ENCODE measurements around the gene TRERF1. TPM values are rescaled to one million over a fixed set of nuclear protein-coding genes. Genes with fewer than 3 reads are reported as not detected.

The TRERF1 gene
- total RNA-seq, 1 experiment from 2014 or later: 0.39 TPM

DNA sequence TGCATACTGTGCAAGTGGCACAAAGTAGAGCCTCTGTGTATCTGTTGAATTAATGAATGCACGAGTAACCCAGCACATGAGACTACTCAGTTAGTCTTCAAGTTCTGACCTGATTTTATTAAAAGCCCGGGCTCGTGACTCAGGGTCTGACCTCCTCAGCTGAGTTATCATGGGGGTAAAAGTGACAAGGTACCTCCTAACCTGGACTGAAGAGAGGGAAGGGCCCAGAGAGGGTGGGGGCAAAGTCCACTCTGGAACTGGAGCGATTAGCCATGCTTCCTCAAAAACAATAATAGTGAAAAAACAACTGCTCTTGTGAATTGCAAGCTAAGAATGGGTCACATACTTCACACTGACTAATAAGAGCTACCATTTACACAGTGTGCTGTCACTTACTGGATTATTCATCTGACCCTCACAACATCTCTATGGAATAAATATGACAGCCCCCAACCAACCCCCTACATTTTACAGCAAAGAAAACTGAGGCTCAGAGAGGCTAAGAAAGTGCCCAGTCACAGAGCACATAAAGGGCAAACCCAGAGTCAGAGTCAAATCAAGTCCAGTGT is 26.7 kb downstream of the TRERF1 start:
- H3K4me1 Mint-ChIP-seq (ENCODE audit: low read depth, unreplicated experiment): no peaks in the 10 kb centered on the region
- BruUV-seq (replicated peaks): no TSS peak
- POLR2A ChIA-PET: no interaction called here

DNA sequence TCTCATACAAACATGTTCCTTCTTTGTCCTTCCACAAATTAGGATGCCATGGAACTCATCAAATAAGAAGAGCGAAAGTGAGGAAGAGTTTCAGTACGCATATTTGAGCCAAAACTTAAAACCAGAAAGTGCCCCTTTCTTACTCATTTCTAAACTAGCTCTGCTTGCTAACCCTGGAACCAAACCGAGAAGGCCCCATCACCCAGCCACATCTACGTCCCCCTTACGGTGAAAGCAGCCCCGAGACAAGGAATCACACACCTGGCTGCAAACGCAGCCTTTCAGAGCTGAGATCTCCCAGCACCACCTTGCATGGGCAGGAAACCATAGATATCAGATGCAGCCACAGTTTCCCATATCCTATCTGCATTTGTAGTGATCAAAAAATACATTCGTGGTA is 28.5 kb downstream of the TRERF1 start:
- H3K27me3 Mint-ChIP-seq (ENCODE audit: insufficient read depth, unreplicated experiment): no peaks in the 10 kb centered on the region
- Histone ChIP-seq H3K4me1 (peaks cover 7% of the 10 kb centered on the region; the same call in 1 of the 2 replicates), H3K27me3 (replicated peaks; ENCODE audit: control insufficient read depth, insufficient read depth, low read length) (no peaks in the 10 kb centered on the region), H3K4me3 (ENCODE audit: low read depth, low read length) (no peak overlapping the region), H3K9me3 (no peaks in the 10 kb centered on the region), H3K36me3 (ENCODE audit: control insufficient read depth, insufficient read depth, low read length) (no peaks in the 10 kb centered on the region)
- intact Hi-C loops (cut with micrococcal nuclease; ENCODE audit: unreplicated experiment): no loop called here
- BruUV-seq (replicated peaks): no TSS peak
- peaks cover 7% of the 10 kb centered on the region for H3K36me3 Mint-ChIP-seq (ENCODE audit: insufficient read depth, unreplicated experiment)
- no peak overlapping the region for H3K27ac Mint-ChIP-seq (ENCODE audit: unreplicated experiment)
- no peak overlapping the region for H3K4me3 Mint-ChIP-seq (ENCODE audit: unreplicated experiment)
- H3K4me1 Mint-ChIP-seq (ENCODE audit: low read depth, unreplicated experiment): no peaks in the 10 kb centered on the region
- TF ChIP-seq, protein P1, sequence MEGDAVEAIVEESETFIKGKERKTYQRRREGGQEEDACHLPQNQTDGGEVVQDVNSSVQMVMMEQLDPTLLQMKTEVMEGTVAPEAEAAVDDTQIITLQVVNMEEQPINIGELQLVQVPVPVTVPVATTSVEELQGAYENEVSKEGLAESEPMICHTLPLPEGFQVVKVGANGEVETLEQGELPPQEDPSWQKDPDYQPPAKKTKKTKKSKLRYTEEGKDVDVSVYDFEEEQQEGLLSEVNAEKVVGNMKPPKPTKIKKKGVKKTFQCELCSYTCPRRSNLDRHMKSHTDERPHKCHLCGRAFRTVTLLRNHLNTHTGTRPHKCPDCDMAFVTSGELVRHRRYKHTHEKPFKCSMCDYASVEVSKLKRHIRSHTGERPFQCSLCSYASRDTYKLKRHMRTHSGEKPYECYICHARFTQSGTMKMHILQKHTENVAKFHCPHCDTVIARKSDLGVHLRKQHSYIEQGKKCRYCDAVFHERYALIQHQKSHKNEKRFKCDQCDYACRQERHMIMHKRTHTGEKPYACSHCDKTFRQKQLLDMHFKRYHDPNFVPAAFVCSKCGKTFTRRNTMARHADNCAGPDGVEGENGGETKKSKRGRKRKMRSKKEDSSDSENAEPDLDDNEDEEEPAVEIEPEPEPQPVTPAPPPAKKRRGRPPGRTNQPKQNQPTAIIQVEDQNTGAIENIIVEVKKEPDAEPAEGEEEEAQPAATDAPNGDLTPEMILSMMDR (IDR thresholded peaks at IDR 0.05; ENCODE audit: insufficient read depth in 1 of 2, low read depth in 1 of 2, low read length in 1 of 2, severe bottlenecking in 1 of 2, unreplicated experiment in 1 of 2): no peak
- no peaks in the 10 kb centered on the region for H3K9me3 Mint-ChIP-seq (ENCODE audit: unreplicated experiment)
- ChIA-PET CTCF (no interaction called here), POLR2A (no interaction called here)
- DNase-seq: no peak

More for the DNA sequence above, 26.7 kb downstream of the TRERF1 start:
- Mint-ChIP-seq H3K4me3 (ENCODE audit: unreplicated experiment) (no peak overlapping the region), H3K27me3 (ENCODE audit: insufficient read depth, unreplicated experiment) (no peaks in the 10 kb centered on the region), H3K27ac (ENCODE audit: unreplicated experiment) (no peak overlapping the region), H3K9me3 (ENCODE audit: unreplicated experiment) (no peaks in the 10 kb centered on the region), H3K36me3 (ENCODE audit: insufficient read depth, unreplicated experiment) (peaks cover 7% of the 10 kb centered on the region)
- TF ChIP-seq, protein P1 (IDR thresholded peaks at IDR 0.05; ENCODE audit: insufficient read depth in 1 of 2, low read depth in 1 of 2, low read length in 1 of 2, severe bottlenecking in 1 of 2, unreplicated experiment in 1 of 2): no peak
- intact Hi-C loops (cut with micrococcal nuclease; ENCODE audit: unreplicated experiment): no loop called here
- H3K9me3 ChIP-seq: no peaks in the 10 kb centered on the region
- no peaks in the 10 kb centered on the region for H3K36me3 ChIP-seq (ENCODE audit: control insufficient read depth, insufficient read depth, low read length)
- H3K27me3 ChIP-seq (replicated peaks; ENCODE audit: control insufficient read depth, insufficient read depth, low read length): no peaks in the 10 kb centered on the region
- H3K4me1 ChIP-seq: peaks cover 7% of the 10 kb centered on the region; the same call in 1 of the 2 replicates
- CTCF ChIA-PET: no interaction called here
- no peak for DNase-seq
- no peak overlapping the region for H3K4me3 ChIP-seq (ENCODE audit: low read depth, low read length)

DNA sequence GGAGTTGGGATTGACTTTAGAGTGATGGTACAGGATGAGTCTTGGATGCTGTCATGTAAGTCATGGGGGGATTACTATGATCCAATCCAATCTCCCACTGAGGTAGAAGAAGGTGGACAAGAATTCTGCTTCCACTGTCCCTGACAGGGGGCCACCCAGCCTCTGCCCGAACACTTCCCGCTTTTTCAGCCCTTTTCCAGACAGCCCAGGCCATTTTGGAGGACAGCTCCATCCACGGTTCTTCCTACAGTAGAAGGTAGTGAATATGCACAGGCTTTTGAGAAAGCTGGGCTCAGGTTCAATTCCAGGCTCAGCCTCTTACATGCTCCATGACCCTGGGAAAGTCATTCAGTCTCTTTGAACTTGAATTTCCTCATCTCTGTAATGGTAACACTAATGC is 31.0 kb downstream of the TRERF1 start:
- POLR2A ChIA-PET: no interaction called here
- CTCF ChIA-PET: no interaction called here
- Histone ChIP-seq H3K27me3 (replicated peaks; ENCODE audit: control insufficient read depth, insufficient read depth, low read length) (no peaks in the 10 kb centered on the region), H3K4me1 (peaks cover 7% of the 10 kb centered on the region; the same call in 1 of the 2 replicates), H3K9me3 (no peaks in the 10 kb centered on the region), H3K36me3 (ENCODE audit: control insufficient read depth, insufficient read depth, low read length) (no peaks in the 10 kb centered on the region), H3K4me3 (ENCODE audit: low read depth, low read length) (no peak overlapping the region)
- H3K4me1 Mint-ChIP-seq (ENCODE audit: low read depth, unreplicated experiment): no peaks in the 10 kb centered on the region
- H3K9me3 Mint-ChIP-seq (ENCODE audit: unreplicated experiment): no peaks in the 10 kb centered on the region
- no TSS peak for BruUV-seq (replicated peaks)
- H3K27me3 Mint-ChIP-seq (ENCODE audit: insufficient read depth, unreplicated experiment): no peaks in the 10 kb centered on the region
- no peak for DNase-seq
- intact Hi-C loops (cut with micrococcal nuclease; ENCODE audit: unreplicated experiment): no loop called here
- H3K4me3 Mint-ChIP-seq (ENCODE audit: unreplicated experiment): no peak overlapping the region
- no peak overlapping the region for H3K27ac Mint-ChIP-seq (ENCODE audit: unreplicated experiment)
- H3K36me3 Mint-ChIP-seq (ENCODE audit: insufficient read depth, unreplicated experiment): peaks cover 3% of the 10 kb centered on the region
- TF ChIP-seq, protein P1 (IDR thresholded peaks at IDR 0.05; ENCODE audit: insufficient read depth in 1 of 2, low read depth in 1 of 2, low read length in 1 of 2, severe bottlenecking in 1 of 2, unreplicated experiment in 1 of 2): no peak

Measured in Caco-2 (cell line).